ENCODE data around the gene SLIT3.

SLIT3 gene

GRCh38 chr5:168903061-168903460 is 397.9 kb downstream of the SLIT3 start:
- DNase-seq, result no peak

- DNase-seq, result no peak
Observed at GRCh38 chr5:168899673-168900072, 401.3 kb downstream of the SLIT3 start.

DNA sequence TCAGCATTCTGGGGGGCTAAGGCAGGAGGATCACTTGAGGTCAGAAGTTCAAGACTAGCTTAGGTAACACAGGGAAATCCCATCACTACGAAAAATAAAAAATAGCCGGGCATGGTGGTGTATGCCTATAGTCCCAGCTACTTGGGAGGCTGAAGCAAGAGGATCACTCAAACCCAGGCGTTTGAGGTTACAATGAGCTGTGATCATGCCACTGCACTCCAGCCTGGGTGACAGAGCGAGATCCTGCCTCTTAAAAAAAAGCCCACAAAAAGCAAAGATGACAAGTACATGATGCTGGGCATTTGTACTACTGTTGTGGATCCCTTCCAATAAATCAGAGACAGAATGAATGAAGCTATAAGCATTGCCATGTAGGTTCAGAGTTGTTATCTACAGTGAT is 401.7 kb downstream of the SLIT3 start:
- DNase-seq, result no peak

- no peak for DNase-seq
Observed at GRCh38 chr5:168898247-168898911, 402.6 kb downstream of the SLIT3 start.

GRCh38 chr5:168897387-168898122 is 403.4 kb downstream of the SLIT3 start:
- no peak for DNase-seq

- DNase-seq, result no peak
Observed at GRCh38 chr5:168895295-168896071, 405.5 kb downstream of the SLIT3 start.

GRCh38 chr5:168893283-168893682 is 407.7 kb downstream of the SLIT3 start:
- DNase-seq, result no peak

DNA sequence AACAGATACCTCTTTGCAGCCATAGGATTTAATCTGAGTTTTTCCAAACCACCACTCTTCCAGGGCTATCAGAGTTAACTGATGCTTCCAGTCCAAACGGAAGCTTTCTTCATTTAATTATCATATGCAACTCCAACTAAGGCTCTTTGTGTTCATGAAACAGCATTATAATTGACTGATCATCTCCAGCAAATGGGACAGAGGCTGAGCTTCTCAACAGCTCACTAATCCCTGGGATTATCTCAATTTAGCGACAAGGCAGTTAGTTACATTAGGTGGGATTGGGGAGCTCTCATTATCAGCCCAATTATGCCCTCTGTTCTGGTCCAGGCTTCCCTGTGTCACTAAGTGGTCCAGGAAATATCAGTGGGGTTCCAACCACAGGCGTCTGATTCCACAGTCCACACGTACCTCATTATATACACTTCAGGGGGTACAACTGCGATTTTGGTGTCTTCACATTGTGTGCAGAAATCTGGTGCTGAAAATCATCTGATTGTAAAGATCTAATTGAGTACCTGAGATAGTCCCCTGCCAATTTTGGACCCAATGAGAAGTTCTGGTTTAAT is 408.2 kb downstream of the SLIT3 start:
- no peak for DNase-seq

GRCh38 chr5:168890816-168891812 is 409.8 kb downstream of the SLIT3 start:
- DNase-seq, result no peak

- DNase-seq, result no peak
Observed at GRCh38 chr5:168889039-168889438, 411.9 kb downstream of the SLIT3 start.

- no peak for DNase-seq
Observed at GRCh38 chr5:168887931-168888330, 413.0 kb downstream of the SLIT3 start.

DNA sequence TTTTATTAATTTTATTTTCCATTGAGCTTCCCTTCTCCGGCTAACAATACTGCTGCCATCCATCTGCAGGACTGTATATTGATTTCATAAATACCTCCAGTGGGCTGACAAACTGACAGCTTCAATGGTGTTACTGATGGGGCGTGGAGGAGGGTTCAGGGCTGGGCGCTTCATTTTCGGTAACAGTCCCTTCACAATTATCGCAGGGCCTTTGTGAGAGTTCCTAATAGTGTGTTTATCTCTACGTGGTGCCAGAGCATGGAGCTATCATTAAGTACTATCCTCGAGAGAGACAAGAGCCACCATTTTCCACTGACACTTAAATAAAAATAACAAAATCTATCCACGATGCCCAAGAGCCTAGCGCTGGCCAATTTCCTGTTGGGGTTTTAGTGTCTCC is 414.8 kb downstream of the SLIT3 start:
- no peak for DNase-seq

DNA sequence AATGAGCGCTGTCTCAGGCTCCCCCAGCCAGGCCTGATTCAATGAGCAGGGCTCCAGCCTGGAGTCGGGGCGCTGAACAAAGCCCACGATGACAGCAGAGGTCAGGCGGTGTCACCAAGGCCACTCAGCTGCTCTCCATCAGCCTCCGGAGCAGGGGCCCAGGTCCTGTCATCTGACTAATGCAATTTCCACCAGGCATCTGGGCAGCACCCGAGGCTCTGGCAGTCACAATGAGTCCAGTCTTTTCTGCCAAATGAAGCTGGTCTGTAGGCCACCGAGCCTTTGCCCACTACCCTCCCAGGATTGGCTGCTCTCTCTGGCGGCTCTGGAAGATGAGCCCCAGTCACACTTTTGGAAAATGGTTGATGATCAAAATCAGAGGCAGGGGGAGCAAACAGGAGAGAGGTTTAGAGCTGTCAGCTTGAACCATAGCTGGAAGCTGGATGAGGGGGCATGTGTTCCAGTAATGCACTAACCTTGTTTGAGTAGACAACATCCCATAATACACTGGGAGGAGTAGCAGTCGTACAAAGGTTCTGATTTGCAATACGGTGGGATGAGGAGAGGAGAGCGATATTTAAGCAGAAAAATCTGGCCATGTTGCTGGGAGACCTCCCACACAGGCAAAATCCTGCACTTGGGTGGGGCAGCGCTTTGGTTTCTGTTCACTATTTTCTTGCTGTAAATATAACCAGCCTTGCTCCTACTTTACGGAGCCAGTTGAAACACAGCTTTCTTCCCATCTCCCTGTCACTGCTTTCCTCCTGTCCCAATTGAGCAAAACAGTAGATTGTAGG is 415.4 kb downstream of the SLIT3 start:
- no peak for DNase-seq

DNA sequence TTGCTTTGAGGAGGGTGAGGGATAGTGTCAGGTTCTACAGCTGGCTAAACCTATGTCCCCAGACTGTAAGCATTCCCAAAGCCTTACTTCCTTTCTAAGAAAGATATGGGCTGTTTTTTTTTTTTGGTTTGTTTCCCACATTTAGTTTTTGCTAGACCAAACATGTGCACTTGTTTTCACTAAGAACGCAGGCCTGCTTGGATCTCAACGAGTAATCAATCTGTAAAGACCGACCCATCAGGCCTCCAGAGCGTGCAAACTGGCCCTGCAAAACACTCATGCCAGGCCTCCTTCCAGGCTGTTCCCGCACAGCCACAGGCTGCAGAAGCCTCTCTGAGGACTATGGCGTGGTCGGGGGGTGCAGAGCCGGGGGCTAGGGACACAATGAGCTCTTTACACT is 416.9 kb downstream of the SLIT3 start:
- DNase-seq, result no peak

DNA sequence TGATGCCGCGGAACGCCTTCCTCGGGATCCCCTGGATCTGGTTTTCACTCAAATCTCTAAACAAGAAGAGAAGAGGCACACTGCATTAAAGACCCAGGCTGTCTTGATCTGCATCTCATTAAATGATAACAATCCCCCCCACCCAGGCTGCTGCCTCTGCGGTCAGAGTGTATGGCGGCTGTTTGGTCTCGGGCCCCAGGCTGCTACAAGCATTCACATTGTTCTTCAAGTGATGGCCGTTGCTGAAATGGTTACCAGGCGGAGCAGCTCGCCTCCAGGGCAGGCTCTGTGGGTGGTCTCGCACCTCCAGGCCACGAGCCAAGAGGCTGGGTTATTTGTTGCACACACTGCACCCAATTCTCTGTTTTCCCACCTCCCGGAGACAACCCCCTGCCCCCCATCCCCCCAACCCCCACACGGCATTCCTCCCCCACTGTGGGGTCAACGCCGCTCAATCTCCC is 417.6 kb downstream of the SLIT3 start:
- DNase-seq, result no peak

- DNase-seq, result no peak
Observed at GRCh38 chr5:168882283-168882682, 418.7 kb downstream of the SLIT3 start.

GRCh38 chr5:168881427-168882149 is 419.4 kb downstream of the SLIT3 start:
- no peak for DNase-seq

GRCh38 chr5:168879929-168880328 is 421.0 kb downstream of the SLIT3 start:
- no peak for DNase-seq

DNA sequence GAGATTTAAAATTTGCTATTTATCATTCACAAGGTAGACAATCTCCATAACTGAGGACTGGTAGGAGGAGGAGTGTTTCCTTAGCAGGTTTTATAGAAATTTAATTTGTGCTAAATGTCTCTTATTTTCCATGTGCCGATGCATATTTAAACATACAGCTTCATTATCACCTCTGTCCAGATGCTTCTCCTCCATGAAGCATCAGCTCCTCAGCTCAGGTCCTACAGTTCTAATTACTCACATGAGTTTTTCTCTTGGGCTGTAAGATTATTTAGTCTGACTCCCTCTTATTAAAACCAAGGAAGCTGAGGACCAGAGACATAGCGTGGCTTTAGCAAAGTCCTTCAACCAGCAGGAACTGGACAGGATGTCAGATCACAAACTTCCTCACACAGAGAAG is 421.6 kb downstream of the SLIT3 start:
- no peak for DNase-seq

GRCh38 chr5:168878135-168878745 is 422.7 kb downstream of the SLIT3 start:
- DNase-seq, result no peak

Measured in CD4-positive, alpha-beta T cell treated with Interleukin-4 for 4 hours (primary cell).